Neuronal stem cell (in vitro differentiated cells): Measurements from ENCODE around the gene LRP11.

Source experiments
- DNase-seq: peaks from one replicate; pipeline ENCODE4 v3.0.0-alpha.2; 2013; ENCODE audit warnings: low spot score
- H2AFZ ChIP-seq: one replicate; pipeline ENCODE4 v1.6.1; 2013; ENCODE audit warnings: mild to moderate bottlenecking, low read length, inconsistent platforms
- H2AK5ac ChIP-seq: 2 replicates; pipeline ENCODE4 v1.6.1; 2013; ENCODE audit warnings: low read depth, mild to moderate bottlenecking, inconsistent platforms, low read length, moderate library complexity, mixed read lengths
- H2BK120ac ChIP-seq: 2 replicates; pipeline ENCODE4 v1.6.1; 2013; ENCODE audit warnings: low read depth, mild to moderate bottlenecking, inconsistent platforms, low read length, moderate library complexity, mixed read lengths
- H2BK12ac ChIP-seq: one replicate; pipeline ENCODE4 v1.6.1; 2013; ENCODE audit warnings: low read length, inconsistent platforms
- H2BK15ac ChIP-seq: 2 replicates; pipeline ENCODE4 v1.6.1; 2013; ENCODE audit warnings: mild to moderate bottlenecking, low read length, inconsistent platforms, mixed read lengths
- H2BK5ac ChIP-seq: one replicate; pipeline ENCODE4 v1.6.1; 2013; ENCODE audit warnings: inconsistent platforms, mild to moderate bottlenecking, low read length, moderate library complexity
- H3K14ac ChIP-seq: one replicate; pipeline ENCODE4 v1.6.1; 2013; ENCODE audit warnings: low read length, inconsistent platforms
- H3K18ac ChIP-seq: 2 replicates; pipeline ENCODE4 v1.6.1; 2013; ENCODE audit warnings: low read length, inconsistent platforms
- H3K23ac ChIP-seq: 2 replicates; pipeline ENCODE4 v1.6.1; 2013; ENCODE audit warnings: low read depth, mild to moderate bottlenecking, mixed read lengths, low read length, inconsistent platforms; ENCODE audit not compliant: poor library complexity
- H3K27ac ChIP-seq: replicated peaks from 3 replicates; pipeline ENCODE4 v1.5.1; 2013; ENCODE audit warnings: low read length, inconsistent platforms
- H3K27me3 ChIP-seq, 3 experiments: 2 replicates each; pipeline ENCODE4 v1.6.1; 2013; ENCODE audit warnings: low read length in 3 of 3, mild to moderate bottlenecking in 2 of 3, inconsistent platforms in 1 of 3, low read depth in 1 of 3, mixed read lengths in 1 of 3, moderate library complexity in 1 of 3; ENCODE audit not compliant: control insufficient read depth in 3 of 3, insufficient read depth in 3 of 3
- H3K36me3 ChIP-seq, 2 donors: replicated peaks in 1 of 2; 2 replicates each; pipeline ENCODE4 v1.6.1; 2013; ENCODE audit warnings: low read length in 2 of 2; ENCODE audit not compliant: control insufficient read depth in 2 of 2, insufficient read depth in 2 of 2
- H3K4ac ChIP-seq: 2 replicates; pipeline ENCODE4 v1.6.1; 2013; ENCODE audit warnings: inconsistent platforms, mild to moderate bottlenecking, low read length, moderate library complexity
- H3K4me1 ChIP-seq, 2 donors: 1 replicate in 1 of 2; 2 replicates in 1 of 2; pipeline ENCODE4 v1.6.1; 2013; ENCODE audit warnings: low read length in 2 of 2, low read depth in 1 of 2; ENCODE audit not compliant: control insufficient read depth in 2 of 2, insufficient read depth in 1 of 2
- H3K4me2 ChIP-seq: one replicate; pipeline ENCODE4 v1.6.1; 2013; ENCODE audit warnings: mild to moderate bottlenecking, low read length, inconsistent platforms; ENCODE audit not compliant: insufficient read depth, poor library complexity, severe bottlenecking
- H3K4me3 ChIP-seq, 2 donors: 2 replicates each; pipeline ENCODE4 v1.5.1; 2013; ENCODE audit warnings: low read length in 2 of 2, mild to moderate bottlenecking in 2 of 2, inconsistent platforms in 1 of 2, moderate library complexity in 1 of 2
- H3K79me1 ChIP-seq: one replicate; pipeline ENCODE4 v1.6.1; 2013; ENCODE audit warnings: low read depth, mild to moderate bottlenecking, inconsistent platforms, low read length, moderate library complexity
- H3K9ac ChIP-seq: one replicate; pipeline ENCODE4 v1.6.1; 2013; ENCODE audit warnings: mild to moderate bottlenecking, low read depth, low read length, inconsistent platforms; ENCODE audit not compliant: poor library complexity
- H3K9me3 ChIP-seq, 2 donors: replicated peaks in 1 of 2; 2 replicates each; pipeline versions ENCODE3 to v1.6.1; 2013; ENCODE audit warnings: low read length in 2 of 2, mild to moderate bottlenecking in 2 of 2, inconsistent platforms in 1 of 2, low read depth in 1 of 2, mixed read lengths in 1 of 2, moderate library complexity in 1 of 2; ENCODE audit not compliant: control insufficient read depth in 2 of 2, insufficient read depth in 1 of 2
- H4K8ac ChIP-seq: one replicate; pipeline ENCODE4 v1.6.1; 2013; ENCODE audit warnings: low read depth, mild to moderate bottlenecking, inconsistent platforms, low read length, moderate library complexity
- H4K91ac ChIP-seq: one replicate; pipeline ENCODE4 v1.6.1; 2013; ENCODE audit warnings: low read length, low read depth, mild to moderate bottlenecking, inconsistent platforms; ENCODE audit not compliant: poor library complexity
- WGBS, 2 donors: extraction: QIAGEN DNeasy Blood & Tissue Kit; methylation state at CpG; one replicate each; pipeline ENCODE4 v1.1.7; 2013; ENCODE audit warnings: missing lambda C conversion rate in 2 of 2, mixed read lengths in 1 of 2; ENCODE audit not compliant: insufficient read length in 2 of 2, insufficient replicate concordance in 1 of 2; ENCODE audit errors: extremely low coverage in 2 of 2; 5-methylcytosine and 5-hydroxymethylcytosine counted together

LRP11 gene

DNA sequence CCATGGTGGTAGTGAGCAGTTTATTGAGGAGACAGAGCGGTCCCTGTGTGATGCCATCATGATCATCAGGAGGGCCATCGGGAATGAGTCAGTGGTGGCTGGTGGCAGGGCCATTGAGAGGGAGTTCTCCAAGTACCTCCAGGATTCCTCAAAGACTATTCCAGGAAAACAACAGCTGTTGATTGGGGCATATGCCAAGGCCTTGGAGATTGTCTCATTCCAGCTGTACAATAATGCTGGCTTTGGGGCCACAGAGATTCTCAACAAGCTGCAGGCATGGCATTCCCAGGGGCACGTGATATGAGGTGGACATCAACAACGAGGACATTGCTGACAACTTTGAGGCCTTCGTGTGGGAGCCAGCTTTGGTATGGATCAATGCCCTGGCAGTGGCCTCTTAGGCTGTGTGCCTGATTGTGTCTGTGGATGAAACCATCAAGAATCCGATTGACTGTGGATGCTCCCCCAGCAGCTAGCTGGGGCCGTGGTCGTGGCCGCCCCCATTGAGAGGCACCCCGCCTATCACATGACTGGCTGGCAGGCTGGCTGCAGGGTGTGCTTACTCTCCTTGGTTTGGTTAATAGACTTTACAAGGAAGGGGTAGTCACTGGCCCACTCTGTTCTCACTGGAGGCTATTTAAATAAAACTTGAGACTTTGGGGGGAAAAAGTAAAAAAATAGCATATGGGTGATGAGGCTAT, 17.1 kb upstream of the LRP11 start:
- Histone ChIP-seq H4K91ac (no peak overlapping the region), H3K23ac (no peak overlapping the region), H3K4me1 (no peaks in the 10 kb centered on the region), H2BK120ac (no peak overlapping the region), H2BK5ac (no peak overlapping the region), H2BK12ac (no peak overlapping the region), H2BK15ac (no peak overlapping the region), H3K4ac (no peak overlapping the region), H3K27ac (no peak overlapping the region), H3K79me1 (no peaks in the 10 kb centered on the region), H3K14ac (no peak overlapping the region), H3K27me3 (peaks cover 0 to 12% (median 0%) of the 10 kb centered on the region in 3 experiments), H3K4me2 (no peak overlapping the region), H3K9ac (no peak overlapping the region), H4K8ac (no peak overlapping the region), H3K18ac (no peak overlapping the region), H3K9me3 (peaks cover 0 to 2% of the 10 kb centered on the region in 2 donors), H2AFZ (no peak overlapping the region), H3K36me3 (no peaks in the 10 kb centered on the region), H3K4me3 (no peak overlapping the region), H2AK5ac (no peak overlapping the region)
- WGBS, 2 donors, result no CpG with 5 or more reads among the region's 10 CpGs
- DNase-seq, result no peak

DNA sequence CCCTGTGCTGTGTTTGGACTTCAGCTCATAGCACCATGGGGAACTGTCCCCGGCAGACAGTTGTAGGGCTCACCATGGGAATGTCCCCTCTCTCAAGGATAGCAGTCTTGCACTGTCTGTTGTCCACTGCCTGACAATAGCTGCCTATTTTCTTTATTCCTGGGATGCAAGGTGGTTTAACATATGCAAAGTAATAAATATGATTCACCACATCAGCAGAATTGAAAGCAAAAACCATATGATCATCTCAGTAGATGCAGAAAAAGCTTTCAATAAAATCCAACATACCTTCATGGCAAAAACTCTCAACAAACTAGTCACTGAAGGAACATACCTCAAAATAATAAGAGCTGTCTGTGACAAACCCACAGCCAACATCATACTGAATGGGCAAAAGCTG, 13.5 kb upstream of the LRP11 start:
- Histone ChIP-seq H3K4me1 (no peaks in the 10 kb centered on the region), H4K91ac (no peak overlapping the region), H3K9me3 (peaks cover 0 to 2% of the 10 kb centered on the region in 2 donors), H2BK120ac (no peak overlapping the region), H3K79me1 (no peaks in the 10 kb centered on the region), H3K18ac (no peak overlapping the region), H3K27me3 (peaks cover 0 to 7% (median 0%) of the 10 kb centered on the region in 3 experiments), H3K27ac (no peak overlapping the region), H2BK5ac (no peak overlapping the region), H3K23ac (no peak overlapping the region), H3K36me3 (no peaks in the 10 kb centered on the region), H2AFZ (no peak overlapping the region), H3K4me3 (no peak overlapping the region), H3K14ac (no peak overlapping the region), H2BK12ac (no peak overlapping the region), H3K4me2 (no peak overlapping the region), H2AK5ac (no peak overlapping the region), H3K4ac (no peak overlapping the region), H2BK15ac (no peak overlapping the region), H3K9ac (peak overlapping the region; percentile 9), H4K8ac (no peak overlapping the region)
- WGBS, 2 donors, result no CpG with 5 or more reads among the region's 1 CpG
- no peak for DNase-seq

DNA sequence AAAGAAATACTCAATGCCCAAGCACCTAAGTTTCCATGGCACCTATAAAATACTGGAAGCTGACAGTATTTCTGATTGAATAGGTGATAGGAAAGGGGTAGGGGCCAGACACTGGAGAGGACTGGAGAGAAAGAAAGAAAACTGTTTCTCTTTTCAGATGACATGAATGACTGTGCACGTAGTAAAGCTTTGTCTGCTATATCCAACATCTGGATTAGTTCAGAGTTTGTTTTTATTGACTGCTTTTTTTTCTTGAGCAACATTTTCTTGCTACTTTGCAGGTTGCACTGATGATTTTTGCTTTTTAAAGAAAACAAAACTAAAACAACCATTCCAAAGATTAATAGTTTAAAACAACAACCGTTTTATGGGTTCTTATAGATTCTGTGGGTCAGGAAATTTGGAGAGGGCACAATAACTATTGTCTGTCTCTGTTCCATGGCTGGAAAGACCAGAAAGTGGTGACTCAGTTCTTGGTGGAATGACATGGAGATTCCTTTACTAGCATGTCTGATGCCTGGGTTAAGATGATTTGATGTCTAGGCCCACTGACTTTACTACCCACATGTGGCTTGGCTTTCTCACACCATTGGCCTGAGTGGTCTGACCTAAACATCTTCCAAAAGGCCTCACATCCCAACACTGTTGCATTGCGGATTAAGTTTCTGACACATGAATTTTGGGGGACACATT, 12.2 kb upstream of the LRP11 start:
- H2AFZ ChIP-seq, result no peak overlapping the region
- H3K18ac ChIP-seq, result no peak overlapping the region
- H3K36me3 ChIP-seq, result no peaks in the 10 kb centered on the region
- no peak overlapping the region for H3K4me3 ChIP-seq
- no peak overlapping the region for H4K91ac ChIP-seq
- no CpG with 5 or more reads among the region's 3 CpGs for WGBS, 2 donors
- H4K8ac ChIP-seq, result no peak overlapping the region
- H3K23ac ChIP-seq, result no peak overlapping the region
- no peak overlapping the region for H3K9ac ChIP-seq
- H2BK12ac ChIP-seq, result no peak overlapping the region
- no peak overlapping the region for H3K4me2 ChIP-seq
- no peaks in the 10 kb centered on the region for H3K4me1 ChIP-seq
- H3K79me1 ChIP-seq, result no peaks in the 10 kb centered on the region
- no peak overlapping the region for H2BK120ac ChIP-seq
- H2AK5ac ChIP-seq, result no peak overlapping the region
- H3K27me3 ChIP-seq, result peaks cover 0 to 7% (median 0%) of the 10 kb centered on the region in 3 experiments
- DNase-seq, result no peak
- H3K14ac ChIP-seq, result no peak overlapping the region
- no peak overlapping the region for H2BK15ac ChIP-seq
- no peak overlapping the region for H3K4ac ChIP-seq
- no peak overlapping the region for H2BK5ac ChIP-seq
- peaks cover 2% of the 10 kb centered on the region in 2 donors for H3K9me3 ChIP-seq
- no peak overlapping the region for H3K27ac ChIP-seq

DNA sequence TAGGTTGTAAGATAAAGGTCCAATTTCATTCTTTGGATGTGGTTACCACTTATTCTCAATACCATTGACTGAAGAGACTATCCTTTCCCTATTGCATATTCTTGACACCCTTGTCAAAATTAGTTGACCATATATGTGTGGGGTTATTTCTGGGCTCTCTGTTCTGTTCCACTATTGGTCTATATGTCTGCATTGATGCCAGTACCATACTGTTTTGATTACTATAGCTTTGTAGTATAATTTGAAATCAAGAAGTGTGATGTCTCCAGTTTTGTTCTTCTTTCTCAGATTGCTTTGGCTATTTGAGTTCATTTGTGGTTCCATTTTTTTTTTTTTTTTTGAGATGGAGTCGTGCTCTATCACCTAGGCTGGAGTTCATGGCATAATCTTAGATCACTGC, 8.1 kb upstream of the LRP11 start:
- Histone ChIP-seq H2AK5ac (no peak overlapping the region), H3K4me3 (no peak overlapping the region), H2BK5ac (no peak overlapping the region), H3K4me2 (no peak overlapping the region), H3K18ac (no peak overlapping the region), H3K27ac (no peak overlapping the region), H4K8ac (no peak overlapping the region), H3K23ac (no peak overlapping the region), H3K79me1 (no peaks in the 10 kb centered on the region), H3K9ac (no peak overlapping the region), H3K4me1 (peaks cover 0 to 4% of the 10 kb centered on the region in 2 donors), H3K36me3 (no peaks in the 10 kb centered on the region), H2AFZ (no peak overlapping the region), H3K14ac (no peak overlapping the region), H3K27me3 (peaks cover 0 to 3% (median 0%) of the 10 kb centered on the region in 3 experiments), H2BK120ac (no peak overlapping the region), H3K4ac (no peak overlapping the region), H2BK15ac (no peak overlapping the region), H4K91ac (no peak overlapping the region), H2BK12ac (no peak overlapping the region), H3K9me3 (peaks cover 0 to 2% of the 10 kb centered on the region in 2 donors)
- WGBS, 2 donors, result no CpG with 5 or more reads among the region's 1 CpG
- no peak for DNase-seq
